Measurements from ENCODE around the gene DCK.
"Not testable (repeated sequence)": the region's sequence is repeated elsewhere in the genome, so short reads cannot be mapped to it uniquely, and the experiment has no call there.

DCK gene

DNA sequence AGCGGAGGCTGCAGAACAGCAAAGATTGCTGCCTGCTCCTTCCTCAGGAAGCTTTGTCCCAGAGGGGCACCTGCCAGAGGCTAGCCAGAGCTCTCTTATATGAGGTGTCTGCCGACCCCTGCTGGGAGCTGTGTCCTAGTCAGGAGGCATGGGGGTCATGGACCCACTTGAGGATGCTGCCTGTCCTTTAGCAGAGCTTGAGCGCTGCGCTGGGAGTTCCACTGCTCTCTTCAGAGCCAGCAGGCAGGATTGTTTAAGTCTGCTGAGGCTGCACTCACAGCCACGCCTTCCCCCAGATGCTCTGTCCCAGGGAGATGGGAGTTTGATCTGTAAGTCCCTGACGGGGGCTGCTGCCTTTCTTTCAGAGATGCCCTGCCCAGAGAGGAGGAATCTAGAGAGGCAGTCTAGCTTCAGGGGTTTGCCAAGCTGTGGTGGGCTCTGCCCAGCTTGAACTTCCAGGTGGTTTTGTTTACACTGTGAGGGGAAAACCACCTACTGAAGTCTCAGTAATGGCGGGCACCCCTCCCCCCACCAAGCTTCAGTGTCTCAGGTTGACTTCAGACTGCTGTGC is 10.9 kb downstream of the DCK start:
- DNase-seq: peak; percentile 39

DNA sequence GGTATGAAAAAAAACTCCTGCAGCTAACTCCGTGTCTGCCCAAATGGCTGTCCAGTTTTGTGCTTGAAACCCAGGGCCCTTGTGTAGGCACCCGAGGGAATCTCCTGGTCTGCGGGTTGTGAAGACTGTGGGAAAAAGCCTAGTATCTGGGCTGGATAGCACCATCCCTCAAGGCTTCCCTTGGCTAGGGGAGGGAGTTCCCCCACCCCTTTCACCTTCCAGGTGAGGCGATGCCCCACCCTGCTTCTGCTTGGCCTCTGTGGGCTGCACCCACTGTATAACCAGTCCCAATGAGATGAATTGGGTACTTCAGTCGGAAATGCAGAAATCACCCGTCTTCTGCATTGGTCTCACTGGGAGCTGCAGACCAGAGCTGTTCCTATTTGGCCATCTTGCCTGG is 11.6 kb downstream of the DCK start:
- not testable (repeated sequence) for DNase-seq

DNA sequence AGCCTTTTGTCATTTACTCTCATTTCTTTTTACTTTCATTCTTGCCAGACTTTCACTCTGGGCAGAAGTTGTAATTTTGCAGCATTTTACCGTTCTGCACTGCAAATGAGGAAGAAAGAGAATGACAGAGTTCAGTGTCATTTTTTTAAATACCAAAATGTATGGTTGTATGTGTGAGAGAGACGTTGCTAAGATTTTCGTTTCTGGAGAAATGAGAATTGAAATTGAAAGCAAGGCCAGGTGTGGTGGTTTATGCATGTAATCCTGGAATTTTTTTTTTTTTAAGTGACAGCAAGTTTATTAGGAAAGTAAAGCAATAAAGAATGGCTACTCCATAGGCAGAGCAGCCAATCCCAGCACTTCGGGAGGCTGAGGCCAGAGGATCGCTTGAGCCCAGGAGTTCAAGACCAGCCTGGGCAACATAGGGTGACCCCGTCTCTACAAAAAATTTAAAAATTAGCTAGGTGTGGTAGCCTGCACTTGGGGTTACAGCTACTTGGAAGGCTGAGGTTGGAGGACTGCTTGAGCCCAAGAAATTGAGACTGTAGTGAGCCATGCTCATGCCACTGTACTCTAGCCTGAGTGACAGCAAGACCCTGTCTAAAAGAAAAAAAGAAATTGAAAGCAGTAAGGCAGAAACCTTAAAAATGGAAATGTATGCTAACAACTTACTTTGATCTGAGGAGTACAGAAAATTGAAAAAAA is 12.9 kb downstream of the DCK start:
- DNase-seq: peak; percentile 51

DNA sequence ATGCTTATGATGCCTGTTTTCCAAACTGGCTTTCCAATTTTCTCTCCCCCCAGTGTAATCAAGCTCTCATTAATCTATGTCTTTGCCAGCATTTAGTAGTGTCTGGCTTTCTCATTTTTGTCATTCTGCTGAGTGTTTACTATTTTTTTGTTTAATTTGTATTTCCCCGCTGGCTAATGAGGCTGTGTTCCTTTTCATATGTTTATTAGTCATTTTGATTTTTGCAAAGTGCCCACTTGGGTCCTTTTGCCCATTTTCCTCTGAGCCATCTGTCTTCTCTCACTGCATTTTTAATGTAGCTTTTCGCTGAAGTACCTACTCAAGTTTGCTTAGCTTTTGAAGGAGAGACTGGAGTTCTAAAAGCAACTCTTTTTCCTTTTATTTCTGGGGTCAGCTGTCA is 14.7 kb downstream of the DCK start:
- no peak for DNase-seq

DNA sequence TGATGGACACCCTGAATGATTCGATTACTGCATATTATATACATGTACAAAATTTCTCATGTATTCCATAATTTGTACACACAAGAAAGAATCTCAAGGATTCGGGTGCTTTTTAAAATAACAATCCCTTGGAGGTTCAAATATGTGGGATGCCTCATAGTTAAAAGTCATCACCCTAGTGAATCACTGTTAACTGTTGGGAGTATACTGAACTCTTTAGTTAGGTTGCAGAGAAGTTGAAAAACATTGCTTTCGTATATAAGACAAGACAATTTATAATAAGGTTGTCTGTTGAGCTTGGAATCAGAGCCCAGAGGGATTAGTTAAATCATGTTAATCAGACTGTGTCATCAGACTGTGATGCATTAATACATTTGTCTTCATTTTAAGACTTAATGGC is 15.6 kb downstream of the DCK start:
- DNase-seq: no peak

DNA sequence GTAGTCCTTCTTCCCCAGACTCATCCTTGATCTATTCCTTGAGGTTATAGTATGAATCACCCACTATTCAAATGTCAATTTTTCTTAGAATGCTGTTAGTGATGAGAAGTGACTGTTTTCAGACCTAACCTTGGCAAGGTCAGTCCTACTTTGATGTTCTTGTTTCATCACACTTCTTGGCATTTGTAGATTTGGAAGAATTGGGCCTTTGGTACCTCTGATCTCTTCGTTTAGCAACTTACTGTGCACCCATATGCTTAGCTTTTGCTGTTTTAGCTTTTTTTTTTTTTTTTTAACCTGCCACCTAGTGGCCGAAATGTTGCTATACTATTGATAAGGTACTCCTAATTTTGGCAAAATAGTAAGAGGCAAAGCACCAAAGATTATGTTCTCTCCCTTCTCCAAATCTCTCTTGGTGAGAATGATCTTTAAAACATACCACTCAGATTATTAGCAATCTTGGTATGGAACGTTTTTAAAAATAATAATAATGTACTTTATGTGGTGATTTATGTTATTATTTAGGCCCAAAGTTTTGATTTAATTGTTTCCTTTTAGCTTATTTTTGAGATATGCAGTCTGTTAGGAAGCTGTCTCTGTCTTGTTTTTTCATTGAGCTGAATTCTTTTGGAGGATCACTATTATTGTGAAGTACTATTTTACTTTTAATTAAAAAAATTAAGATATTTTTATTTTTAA is 16.6 kb downstream of the DCK start:
- no peak for DNase-seq

DNA sequence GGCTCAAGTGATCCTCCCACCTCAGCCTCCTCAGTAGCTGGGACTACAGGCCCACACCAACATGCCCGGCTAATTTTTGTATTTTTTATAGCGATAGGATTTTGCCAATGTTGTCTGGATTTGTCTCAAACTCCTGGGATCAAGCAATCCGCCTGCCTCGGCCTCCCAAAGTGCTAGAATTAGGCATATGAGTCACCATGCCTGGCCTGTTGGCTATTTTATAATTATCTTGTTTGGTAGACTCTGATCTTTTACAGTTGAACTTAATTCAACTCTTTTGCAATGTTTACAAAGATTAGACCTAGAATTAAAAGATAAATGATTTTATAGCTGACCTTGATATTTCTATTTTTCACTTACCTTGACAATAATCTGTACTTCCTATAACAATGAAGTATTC is 18.0 kb downstream of the DCK start:
- DNase-seq: no peak

DNA sequence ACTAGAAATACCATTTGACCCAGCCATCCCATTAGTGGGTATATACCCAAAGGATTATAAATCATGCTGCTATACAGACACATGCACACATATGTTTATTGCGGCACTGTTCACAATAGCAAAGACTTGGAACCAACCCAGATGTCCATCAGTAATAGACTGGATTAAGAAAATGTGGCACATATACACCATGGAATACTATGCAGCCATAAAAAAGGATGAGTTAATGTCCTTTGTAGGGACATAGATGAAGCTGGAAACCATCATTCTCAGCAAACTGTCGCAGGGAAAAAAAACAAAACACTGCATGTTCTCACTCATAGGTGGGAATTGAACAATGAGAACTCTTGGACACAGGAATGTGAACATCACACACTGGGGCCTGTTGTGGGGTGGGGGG is 23.9 kb downstream of the DCK start:
- not testable (repeated sequence) for DNase-seq

DNA sequence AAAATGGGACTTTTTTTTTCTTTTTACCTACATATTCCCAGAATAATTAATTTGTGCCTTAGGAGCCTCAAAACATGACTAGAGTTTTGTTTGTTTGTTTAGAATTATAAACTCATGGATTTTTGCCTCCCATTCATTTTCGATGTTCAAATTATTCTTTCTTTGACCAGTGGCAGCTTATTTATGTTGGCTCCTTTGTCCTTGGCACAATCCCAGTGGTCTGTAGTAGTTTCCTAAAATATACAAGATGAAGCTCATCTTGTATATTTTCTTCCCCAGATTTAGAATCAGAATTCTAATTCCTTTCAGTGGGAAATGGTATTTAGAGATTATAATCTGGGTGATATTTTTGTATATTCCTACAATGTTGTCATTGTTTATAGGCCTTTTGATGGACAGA is 27.2 kb downstream of the DCK start:
- no peak for DNase-seq

DNA sequence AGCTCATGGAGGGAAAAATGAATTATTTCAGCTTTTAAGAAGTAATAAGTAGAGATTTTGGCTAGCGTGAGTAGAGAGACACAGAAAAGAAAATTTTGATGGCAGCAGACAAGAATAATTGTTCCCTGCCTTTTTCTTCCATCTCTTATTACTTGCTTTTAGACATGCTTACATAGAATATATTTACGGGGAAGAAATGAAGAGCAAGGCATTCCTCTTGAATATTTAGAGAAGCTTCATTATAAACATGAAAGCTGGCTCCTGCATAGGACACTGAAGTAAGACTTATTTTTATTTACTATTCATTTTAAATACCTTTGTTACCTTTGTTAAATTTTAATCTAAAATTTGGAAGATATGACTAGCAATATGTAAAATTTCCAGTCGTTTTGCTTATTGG is 32.2 kb downstream of the DCK start:
- no peak for DNase-seq

DNA sequence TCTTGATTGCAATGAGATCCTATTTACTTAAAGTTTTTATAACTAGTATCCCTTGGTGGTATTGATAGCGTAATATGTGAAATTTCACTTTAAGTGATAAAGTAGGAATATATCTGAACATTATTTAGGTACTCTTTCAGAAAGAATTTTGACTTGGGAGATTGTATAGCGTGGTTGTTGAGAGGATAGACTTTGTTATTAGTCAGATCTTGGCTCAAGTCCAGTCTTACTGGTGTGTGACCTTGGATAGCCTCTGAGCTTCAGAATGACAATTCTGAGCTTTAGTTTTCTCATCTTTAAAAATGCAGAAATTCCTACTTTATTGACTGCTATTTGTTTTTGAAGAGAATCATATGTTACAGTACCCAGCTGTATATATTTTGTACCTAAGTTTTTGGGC is 32.6 kb downstream of the DCK start:
- no peak for DNase-seq

DNA sequence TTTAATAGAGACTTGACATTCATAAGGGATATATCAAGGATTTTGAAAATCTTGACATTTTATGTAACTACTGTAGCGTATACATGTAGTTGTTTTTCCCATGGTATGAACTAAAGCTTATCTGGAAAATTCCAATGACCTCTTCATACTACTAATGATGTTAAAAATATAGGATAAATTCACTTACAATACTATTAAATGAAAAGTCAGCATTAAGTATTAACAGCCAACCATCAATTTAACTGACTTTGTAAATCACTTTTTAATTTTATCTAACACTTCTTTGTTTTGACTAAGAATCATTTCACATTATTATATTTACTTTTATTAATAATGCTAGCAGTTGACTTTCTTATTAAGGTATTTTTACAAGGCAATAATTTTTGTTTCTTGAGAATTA is 34.2 kb downstream of the DCK start:
- DNase-seq: no peak

DNA sequence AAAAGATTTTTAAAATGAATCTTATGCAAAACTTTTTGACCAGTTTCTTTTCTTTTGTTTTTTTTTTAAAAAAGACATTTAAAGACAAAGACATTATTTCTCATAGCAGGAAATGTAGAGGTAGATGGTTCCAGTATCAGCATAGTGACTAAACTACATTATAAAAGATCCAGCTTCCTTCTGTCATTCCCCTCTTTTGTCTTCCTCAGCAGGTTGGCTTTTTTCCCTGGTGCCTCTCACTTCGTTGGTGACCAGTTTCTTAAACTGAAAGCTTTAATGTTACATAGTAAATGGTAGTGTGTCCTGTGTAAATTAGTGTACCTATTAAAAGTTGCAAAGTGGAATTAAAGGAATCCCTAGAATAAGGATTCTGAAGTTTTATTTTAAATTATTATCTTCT is 36.1 kb downstream of the DCK start:
- DNase-seq: no peak

DNA sequence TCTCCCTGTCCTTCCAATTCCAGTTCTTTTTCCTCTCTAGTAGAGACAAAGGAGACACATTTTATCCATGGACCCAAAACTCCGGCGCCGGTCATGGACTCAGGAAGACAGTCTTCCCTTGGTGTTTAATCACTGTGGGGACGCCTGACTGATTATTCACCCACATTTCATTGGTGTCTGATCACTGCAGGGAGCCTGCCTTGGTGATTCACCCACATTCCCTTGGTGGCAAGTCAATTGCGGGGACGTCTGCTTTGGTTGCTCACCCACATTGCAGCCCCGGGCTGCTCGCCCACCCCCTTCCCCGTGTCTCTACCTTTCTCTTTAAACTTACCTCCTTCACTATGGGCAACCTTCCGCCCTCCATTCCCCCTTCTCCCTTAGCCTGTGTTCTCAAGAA is 38.7 kb downstream of the DCK start:
- not testable (repeated sequence) for DNase-seq

DNA sequence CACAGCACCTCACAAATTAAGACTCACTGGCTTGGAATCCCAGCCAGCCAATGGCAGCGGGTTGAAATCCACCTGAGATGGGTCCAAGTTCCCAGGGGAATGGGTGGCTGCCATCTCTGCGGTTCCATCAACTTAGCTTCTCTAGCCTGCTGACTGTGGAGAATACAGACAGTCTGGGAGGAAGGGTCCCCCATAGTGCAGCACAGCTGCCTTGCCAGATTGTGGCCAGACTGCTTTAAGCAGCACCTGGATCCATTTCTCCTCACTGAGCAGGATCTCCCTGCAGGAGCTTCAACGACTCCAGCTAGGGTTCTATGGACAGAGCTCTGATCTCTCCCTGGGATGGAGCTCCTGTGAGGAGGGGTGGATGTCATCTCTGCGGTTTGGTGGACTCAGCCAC is 51.8 kb downstream of the DCK start:
- no peak for DNase-seq

DNA sequence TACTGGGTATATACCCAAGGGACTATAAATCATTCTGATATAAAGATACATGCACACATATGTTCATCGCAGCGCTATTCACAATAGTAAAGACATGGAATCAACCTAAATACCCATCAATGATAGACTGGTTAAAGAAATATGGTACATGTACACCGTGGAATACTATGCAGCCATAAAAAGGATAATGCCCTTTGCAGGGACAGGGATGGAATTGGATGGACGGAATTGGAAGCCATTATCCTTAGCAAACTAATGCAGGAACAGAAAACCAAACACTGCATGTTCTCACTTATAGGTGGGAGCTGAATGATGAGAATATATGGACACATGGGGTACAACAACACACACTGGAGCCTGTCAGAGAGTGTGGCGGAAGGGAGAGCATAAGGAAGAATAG is 55.9 kb downstream of the DCK start:
- no peak for DNase-seq

DNA sequence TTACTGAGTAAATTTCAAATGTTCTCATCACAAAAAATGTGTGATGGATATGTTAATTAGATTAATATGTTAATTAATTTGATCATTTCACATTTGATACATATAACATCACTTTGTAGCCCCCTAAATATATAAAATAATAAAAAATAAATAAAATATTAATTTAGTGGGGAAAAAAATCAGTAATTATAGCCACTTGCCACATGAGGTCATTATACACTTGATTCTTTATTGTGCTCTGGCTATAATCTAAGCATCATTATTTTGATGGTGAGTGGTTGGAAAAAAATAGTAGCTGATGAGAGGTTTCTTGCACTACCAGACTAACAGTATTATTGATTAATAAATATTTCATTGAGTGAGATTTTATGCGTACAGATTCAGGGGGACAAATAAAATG is 57.4 kb downstream of the DCK start:
- DNase-seq: no peak

DNA sequence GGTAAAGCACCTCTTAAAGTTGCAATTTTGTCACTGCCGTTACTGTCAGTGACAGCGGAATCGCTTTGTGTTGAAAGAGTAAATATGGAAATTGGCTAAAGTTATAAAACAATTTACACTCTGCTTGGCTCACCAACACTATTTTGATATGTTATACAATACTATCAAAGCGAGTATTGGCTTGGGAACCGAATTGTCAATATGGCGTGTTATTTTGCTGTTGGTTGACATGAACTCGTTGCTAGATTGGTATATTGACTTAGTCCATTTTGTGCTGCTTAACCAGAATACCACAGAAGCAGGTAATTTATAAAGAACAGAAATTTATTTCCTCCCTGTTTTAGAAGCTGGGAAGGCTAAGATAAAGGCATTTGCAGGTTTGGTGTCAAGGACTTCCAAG is 58.6 kb downstream of the DCK start:
- no peak for DNase-seq

DNA sequence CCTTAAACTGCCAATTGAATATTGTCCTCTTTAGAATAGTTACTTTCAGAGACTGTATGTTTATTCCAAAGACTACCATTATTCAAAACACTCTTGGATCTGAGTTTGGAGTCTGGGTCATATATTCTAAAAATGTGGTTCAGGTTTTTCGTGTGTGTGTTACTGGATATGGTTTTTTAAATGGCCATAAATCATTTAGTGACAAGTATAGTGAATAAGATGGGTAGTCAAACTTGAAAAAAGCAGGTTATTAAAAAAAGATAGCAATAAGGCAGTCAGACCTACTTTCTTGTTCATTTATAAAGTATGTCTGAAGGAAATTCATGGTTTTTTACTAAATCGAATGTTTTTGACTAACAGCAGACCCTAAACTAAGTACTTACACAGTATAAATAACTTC is 59.3 kb downstream of the DCK start:
- DNase-seq: no peak

DNA sequence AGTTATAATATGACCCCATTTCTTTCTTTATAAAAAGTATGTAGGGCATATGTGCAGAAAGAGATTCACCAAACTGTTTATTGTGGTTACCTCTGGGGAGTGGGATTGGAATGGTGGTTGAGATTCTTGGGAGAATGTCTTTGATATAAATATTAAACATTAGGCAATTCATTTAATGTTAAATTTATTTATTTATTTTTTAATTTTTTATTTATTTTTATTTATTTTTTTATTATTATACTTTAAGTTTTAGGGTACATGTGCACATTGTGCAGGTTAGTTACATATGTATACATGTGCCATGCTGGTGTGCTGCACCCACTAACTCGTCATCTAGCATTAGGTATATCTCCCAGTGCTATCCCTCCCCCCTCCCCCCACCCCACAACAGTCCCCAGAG is 60.2 kb downstream of the DCK start:
- DNase-seq: not testable (repeated sequence)

DNA sequence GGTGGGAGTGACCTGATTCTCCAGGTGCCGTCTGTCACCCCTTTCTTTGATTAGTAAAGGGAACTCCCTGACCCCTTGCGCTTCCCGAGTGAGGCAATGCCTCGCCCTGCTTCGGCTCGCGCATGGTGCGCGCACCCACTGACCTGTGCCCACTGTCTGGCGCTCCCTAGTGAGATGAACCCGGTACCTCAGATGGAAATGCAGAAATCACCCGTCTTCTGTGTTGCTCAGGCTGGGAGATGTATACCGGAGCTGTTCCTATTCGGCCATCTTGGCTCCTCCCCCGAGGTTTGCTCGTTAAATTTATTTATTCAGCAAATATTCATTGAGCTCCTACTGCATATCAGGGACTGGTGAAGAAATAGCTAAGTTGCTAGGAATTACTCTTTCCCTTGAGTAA is 66.1 kb downstream of the DCK start:
- DNase-seq: not testable (repeated sequence)

DNA sequence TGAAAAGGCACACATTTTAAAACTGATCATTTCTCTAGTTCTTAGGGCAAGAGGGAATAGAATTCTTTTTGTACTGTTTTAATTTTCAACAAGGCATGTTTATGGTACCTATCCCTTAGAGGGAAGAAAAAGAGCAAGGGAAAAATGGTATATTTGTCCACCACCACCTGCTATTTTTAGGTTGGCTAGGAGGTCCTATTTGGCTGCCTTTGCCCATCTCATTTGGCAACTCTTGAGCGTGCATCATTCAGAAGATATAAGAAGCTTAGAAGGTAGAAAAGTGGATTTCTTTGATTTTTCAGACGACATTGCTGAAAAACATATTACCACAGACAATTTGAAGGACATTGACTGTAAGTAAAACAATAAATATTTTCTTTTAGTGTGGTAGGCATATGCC is 69.0 kb downstream of the DCK start:
- DNase-seq: no peak

DNA sequence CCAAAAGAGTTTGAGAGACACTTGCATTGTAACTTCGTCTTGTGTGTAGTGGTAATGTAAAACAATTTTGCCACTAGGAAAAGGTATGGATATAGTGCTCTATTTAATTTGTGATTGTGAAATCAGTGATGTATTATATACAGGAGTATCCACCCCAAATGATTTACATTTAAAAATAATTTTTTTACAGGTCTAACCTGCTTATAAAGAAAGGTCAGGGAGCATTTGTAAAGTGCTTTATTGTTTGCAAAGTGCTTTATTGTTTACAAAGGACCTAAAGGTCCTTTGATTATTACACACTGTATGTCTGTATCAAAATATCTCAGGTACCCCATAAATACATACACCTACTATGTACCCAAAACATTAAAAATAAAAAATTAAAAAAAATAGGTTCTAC is 70.3 kb downstream of the DCK start:
- DNase-seq: no peak

DNA sequence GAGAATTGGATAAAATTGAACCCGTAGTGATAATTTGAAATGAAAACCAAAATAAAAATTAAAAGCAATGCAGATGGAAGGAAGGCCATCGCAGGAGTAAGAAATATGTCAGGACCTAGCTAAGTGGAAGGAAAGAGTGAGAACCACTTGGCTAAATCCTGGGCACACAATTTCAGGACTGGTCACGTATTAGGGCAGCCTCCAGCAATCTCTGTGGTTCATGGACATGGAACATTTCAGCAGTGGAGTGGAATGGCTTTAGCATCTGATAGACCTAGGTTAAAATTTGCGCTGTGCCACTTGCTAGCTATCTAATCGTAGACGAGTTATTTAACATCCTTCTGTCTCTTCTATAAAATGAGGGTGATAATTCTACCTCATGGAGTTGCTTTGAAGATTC is 71.1 kb downstream of the DCK start:
- DNase-seq: no peak
